OCI-LY1 (cell line): Measurements from ENCODE around the gene SLC10A4.

Source experiments
- CTCF ChIP-seq: fragments of 200-600 bp; sonication (generic), shearing (Covaris generic); IDR thresholded peaks from 2 replicates; pipeline ENCODE4 v1.5.1; 2017; ENCODE audit warnings: mild to moderate bottlenecking, antibody characterized with exemption, low read length, moderate library complexity, mixed read lengths
- EZH2 ChIP-seq: fragments of 200-600 bp; sonication (generic), shearing (Covaris generic); IDR thresholded peaks from 2 replicates; pipeline ENCODE4 v1.8.0; 2017; ENCODE audit warnings: borderline replicate concordance, mixed run types, mild to moderate bottlenecking, antibody characterized with exemption, low read length, moderate library complexity, mixed read lengths

DNA sequence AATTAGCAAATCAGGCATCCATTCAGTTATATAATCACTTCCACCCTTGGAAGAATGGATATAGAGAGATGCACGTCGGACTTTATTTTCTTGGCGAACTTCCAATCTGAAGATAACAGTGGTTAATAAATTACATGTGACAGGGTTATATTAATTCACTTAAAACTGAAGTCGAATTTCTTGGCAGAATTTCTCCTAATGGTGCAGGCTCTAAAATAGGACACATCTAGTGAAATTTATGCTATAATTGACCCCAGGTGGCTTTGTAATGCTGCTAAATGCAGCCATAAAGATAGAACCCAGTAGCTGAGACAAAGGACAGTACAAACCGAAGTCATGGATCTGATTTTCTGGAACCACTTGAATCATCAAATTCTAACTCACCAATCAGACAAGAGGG lies 20.8 kb upstream of the SLC10A4 start:
- no peak for TF ChIP-seq CTCF
- TF ChIP-seq EZH2, result no peak
